Nephron (organoid): ENCODE measurements around the gene HYAL2.
A peak's percentile ranks its signal among the peaks of the same experiment; 100 is the strongest.

Experiments
- H3K27ac Mint-ChIP-seq, 3 experiments: 2 replicates each; pipeline ENCODE4 v1.8.0; 2020; ENCODE audit warnings: mixed read lengths in 3 of 3, mild to moderate bottlenecking in 2 of 3, moderate library complexity in 1 of 3
- H3K27me3 Mint-ChIP-seq: 2 replicates; pipeline ENCODE4 v1.8.0; 2021; ENCODE audit warnings: low read depth, mild to moderate bottlenecking, moderate library complexity, mixed read lengths
- H3K36me3 Mint-ChIP-seq: 2 replicates; pipeline ENCODE4 v1.8.0; 2020; ENCODE audit warnings: low read depth, mixed read lengths
- H3K4me1 Mint-ChIP-seq: 2 replicates; pipeline ENCODE4 v1.8.0; 2020; ENCODE audit warnings: mixed read lengths
- H3K4me3 Mint-ChIP-seq, 3 experiments: 2 replicates each; pipeline ENCODE4 v1.8.0; 2020; ENCODE audit warnings: mild to moderate bottlenecking in 3 of 3, mixed read lengths in 3 of 3, moderate library complexity in 2 of 3
- H3K9me3 Mint-ChIP-seq: 2 replicates; pipeline ENCODE4 v1.8.0; 2020; ENCODE audit warnings: mixed read lengths
- TF ChIP-seq, protein P1 (sequence below), 3 experiments: fragments of 200-600 bp; sonication (generic); IDR thresholded peaks; one replicate each; pipeline ENCODE4 v1.5.0; 2021; ENCODE audit warnings: antibody characterized with exemption in 3 of 3; ENCODE audit not compliant: unreplicated experiment in 3 of 3

Gene HYAL2

DNA sequence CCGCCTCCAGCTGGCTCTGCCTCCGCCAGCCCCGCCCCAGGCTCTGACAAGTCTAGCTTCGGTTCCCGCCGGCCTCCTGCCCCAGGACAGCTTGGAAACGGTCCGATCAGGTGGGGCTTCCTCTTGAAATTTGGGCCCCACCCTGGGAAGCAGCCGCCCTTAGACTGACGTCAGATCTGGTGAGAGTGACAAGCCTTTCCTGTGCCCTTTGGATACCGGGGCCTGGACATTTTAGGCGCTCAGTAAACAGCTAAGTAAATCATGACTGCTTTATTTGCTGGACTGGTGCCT lies 23.0 kb downstream of the HYAL2 start:
- Mint-ChIP-seq H3K27me3 (no peaks in the 10 kb centered on the region), H3K36me3 (peaks cover under 1% of the 10 kb centered on the region), H3K9me3 (no peaks in the 10 kb centered on the region), H3K27ac (peak overlapping the region; percentile 81 to 96 (median 90)), H3K4me1 (peaks cover 16% of the 10 kb centered on the region), H3K4me3 (peak overlapping the region; percentile 91 to 99 (median 97))
- TF ChIP-seq, protein P1, sequence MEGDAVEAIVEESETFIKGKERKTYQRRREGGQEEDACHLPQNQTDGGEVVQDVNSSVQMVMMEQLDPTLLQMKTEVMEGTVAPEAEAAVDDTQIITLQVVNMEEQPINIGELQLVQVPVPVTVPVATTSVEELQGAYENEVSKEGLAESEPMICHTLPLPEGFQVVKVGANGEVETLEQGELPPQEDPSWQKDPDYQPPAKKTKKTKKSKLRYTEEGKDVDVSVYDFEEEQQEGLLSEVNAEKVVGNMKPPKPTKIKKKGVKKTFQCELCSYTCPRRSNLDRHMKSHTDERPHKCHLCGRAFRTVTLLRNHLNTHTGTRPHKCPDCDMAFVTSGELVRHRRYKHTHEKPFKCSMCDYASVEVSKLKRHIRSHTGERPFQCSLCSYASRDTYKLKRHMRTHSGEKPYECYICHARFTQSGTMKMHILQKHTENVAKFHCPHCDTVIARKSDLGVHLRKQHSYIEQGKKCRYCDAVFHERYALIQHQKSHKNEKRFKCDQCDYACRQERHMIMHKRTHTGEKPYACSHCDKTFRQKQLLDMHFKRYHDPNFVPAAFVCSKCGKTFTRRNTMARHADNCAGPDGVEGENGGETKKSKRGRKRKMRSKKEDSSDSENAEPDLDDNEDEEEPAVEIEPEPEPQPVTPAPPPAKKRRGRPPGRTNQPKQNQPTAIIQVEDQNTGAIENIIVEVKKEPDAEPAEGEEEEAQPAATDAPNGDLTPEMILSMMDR (IDR thresholded peaks at IDR 0.05; ENCODE audit: unreplicated experiment in 3 of 3) = no peak

DNA sequence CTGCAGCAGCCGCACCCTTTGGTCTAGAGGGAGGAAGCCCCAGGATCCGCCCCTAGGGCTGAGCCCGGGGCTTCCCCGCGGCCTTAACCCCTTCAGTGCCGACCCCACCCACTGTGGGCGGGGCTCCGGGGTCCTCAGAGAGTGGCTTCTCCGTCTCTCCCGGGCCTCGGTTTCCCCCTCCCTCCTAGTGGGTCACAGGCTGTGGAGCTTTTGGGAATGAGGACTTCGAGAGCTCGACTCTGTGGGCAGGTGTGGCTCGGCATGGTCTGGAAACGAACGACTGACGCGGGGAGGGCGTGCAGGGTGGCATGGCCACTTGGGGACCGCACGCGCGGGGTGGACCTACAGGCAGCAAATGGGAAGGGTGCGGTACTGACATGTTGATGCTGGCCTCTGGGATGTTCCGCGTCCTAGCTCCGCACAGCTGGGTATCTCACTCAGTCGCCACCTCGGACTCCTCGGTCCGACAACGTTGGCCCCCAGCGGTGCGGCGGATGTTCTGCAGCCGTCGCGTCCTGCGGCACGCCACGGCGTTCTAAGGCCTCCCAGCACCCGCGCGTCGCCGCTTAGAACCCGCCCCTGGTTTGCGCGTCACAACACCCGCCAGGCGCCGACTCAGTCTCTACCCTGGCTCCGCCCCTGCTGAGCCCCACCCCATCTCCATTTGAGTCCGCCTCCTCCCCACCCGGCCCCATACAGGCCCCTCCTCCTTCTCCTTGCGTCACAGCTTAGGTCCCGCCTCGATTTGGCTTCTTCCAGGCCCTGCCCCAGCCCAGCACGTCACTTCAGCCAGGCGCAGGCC lies 23.5 kb downstream of the HYAL2 start, which contains the start of the genes HYAL3 and NAA80:
Gene HYAL3 (minus strand): TSS at position 570 of the 802 bp plus-strand sequence. CDS start 3,803 bp downstream, outside the sequence.
Gene NAA80 (minus strand): TSS at position 570 of the 802 bp plus-strand sequence. CDS start 1,942 bp downstream, outside the sequence.
- Mint-ChIP-seq H3K9me3 (no peaks in the 10 kb centered on the region), H3K27ac (peak within 1 kb of the TSS; percentile 81 to 96 (median 90)), H3K4me3 (peak within 1 kb of the TSS; percentile 91 to 99 (median 97)), H3K36me3 (no peaks in the 10 kb centered on the region), H3K27me3 (no peaks in the 10 kb centered on the region), H3K4me1 (peaks cover 16% of the 10 kb centered on the region)
- TF ChIP-seq, protein P1 (IDR thresholded peaks at IDR 0.05; ENCODE audit: unreplicated experiment in 3 of 3) = peak; percentile 14 to 41 (median 36)

DNA sequence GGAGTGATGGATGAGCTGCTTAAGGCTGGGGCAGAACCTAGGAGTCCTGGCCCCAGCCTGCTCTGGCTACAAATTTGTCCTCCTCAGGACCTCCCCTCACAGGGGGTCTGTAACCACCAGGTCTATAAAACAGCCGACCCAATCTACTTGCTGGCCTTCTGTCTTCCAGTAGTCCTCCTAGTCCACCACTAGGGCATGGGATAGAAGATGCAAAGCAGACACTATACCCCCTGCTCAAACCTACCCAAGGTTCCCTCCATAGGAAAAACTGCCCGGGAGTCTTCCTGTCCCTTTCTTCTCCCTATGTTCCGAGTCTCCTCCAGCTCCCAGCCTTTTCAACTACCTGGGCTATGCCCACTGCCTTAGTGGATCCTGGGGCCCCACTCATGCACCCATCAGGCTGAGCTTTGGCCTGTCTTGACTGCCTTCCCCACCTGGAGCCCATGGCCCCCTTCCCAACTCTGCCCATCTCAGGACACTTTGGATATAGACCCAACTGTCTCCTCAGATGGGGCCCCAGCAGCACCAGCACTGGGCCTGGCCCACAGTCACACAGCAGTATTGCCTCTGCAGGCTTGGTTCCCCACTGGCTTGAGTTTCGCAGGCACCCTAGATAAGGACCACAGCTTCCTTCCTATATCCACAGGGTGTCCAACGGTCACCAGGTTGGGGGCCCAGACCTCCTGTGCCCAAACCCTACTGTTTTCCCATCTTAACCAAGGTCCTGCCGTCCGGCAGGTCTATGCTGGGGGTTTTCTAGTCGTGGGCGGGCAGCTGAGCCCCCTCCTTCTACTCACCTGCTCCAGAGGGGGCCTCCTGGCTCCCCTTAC lies 24.4 kb downstream of the HYAL2 start:
- peak overlapping the region in 1 of 3 experiments; percentile 41 for H3K27ac Mint-ChIP-seq
- H3K4me1 Mint-ChIP-seq = peaks cover 16% of the 10 kb centered on the region
- peak overlapping the region; percentile 91 to 99 (median 97) for H3K4me3 Mint-ChIP-seq
- no peaks in the 10 kb centered on the region for H3K9me3 Mint-ChIP-seq
- H3K27me3 Mint-ChIP-seq = no peaks in the 10 kb centered on the region
- TF ChIP-seq, protein P1 (IDR thresholded peaks at IDR 0.05; ENCODE audit: unreplicated experiment in 3 of 3) = no peak
- H3K36me3 Mint-ChIP-seq = no peaks in the 10 kb centered on the region

DNA sequence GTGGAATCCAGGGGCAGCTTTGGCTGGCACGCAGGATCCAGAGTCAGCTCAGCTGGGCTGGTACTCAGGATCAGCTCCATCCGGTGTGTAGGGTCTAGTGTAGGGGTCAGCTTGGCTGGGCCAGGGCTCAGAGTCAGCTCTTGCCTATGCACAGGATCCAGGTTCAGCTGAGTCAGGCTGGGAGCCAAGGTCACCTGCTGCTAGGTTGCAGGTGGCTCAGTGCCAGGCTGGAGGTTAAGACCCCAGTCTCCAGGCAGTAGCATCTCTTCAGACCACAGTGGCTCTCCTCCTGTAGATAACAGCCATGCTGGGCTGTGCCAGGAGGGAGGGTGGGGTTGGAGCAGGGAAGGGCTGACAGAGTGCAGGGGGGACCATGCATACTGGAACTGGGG lies 25.2 kb downstream of the HYAL2 start:
- TF ChIP-seq, protein P1 (IDR thresholded peaks at IDR 0.05; ENCODE audit: unreplicated experiment in 3 of 3) = no peak
- Mint-ChIP-seq H3K36me3 (no peaks in the 10 kb centered on the region), H3K4me1 (peaks cover 22% of the 10 kb centered on the region), H3K4me3 (peak overlapping the region; percentile 91 to 99 (median 97)), H3K27ac (no peak overlapping the region), H3K27me3 (peaks cover 3% of the 10 kb centered on the region), H3K9me3 (no peaks in the 10 kb centered on the region)

DNA sequence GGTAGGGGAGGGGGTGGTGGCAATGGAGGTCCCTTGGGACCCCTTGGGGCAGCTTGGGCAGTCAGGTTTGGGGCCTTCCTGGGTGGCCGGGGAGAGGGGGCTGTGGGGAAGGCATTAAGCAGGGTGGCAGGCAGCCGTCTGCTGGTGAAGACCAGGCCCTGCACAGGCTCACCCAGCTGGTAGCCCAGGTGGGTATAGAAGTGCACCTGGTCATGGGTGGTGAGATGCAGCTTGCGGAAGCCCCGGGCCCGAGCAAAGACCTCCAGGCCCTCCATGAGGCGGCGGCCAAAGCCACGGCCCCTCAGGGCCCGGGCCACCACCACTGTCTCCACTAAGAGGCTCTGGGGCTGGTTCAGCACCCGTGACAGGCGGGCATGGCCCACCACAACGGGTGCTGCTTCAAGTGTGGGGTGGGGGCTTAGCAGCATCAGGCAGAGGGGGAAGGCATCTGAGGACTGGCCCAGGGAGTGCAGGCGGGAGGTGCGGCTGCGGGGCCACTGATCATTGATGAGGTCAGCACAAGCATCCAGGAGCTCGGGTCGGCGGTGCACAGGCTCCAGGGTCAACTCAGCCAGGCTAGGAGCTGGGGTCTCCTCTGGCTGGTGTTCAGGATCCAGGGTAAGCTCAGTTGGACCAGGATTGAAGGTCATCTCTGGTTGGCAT lies 25.7 kb downstream of the HYAL2 start:
- Mint-ChIP-seq H3K36me3 (no peaks in the 10 kb centered on the region), H3K9me3 (no peaks in the 10 kb centered on the region), H3K4me3 (peak overlapping the region; percentile 48 to 99 (median 97)), H3K27ac (no peak overlapping the region), H3K4me1 (peaks cover 24% of the 10 kb centered on the region), H3K27me3 (peaks cover 3% of the 10 kb centered on the region)
- TF ChIP-seq, protein P1 (IDR thresholded peaks at IDR 0.05; ENCODE audit: unreplicated experiment in 3 of 3) = no peak
